H1 (cell line): ENCODE data around the gene KTI12.
"Not testable (repeated sequence)": the region's sequence is repeated elsewhere in the genome, so short reads cannot be mapped to it uniquely, and the experiment has no call there.

Experiments used
- ASH2L ChIP-seq: fragments of 200-600, 300-600 bp; sonication (generic); IDR thresholded peaks from one replicate; pipeline ENCODE4 v1.7.1; 2017; ENCODE audit warnings: low read length
- BACH1 ChIP-seq: IDR thresholded peaks from 2 replicates; pipeline ENCODE4 v1.6.1; 2012; ENCODE audit warnings: low read length, improper control_type of control experiment
- BCL11A ChIP-seq, 2 experiments: IDR thresholded peaks; one replicate each; pipeline ENCODE4 v1.6.1; 2011; ENCODE audit warnings: low read depth in 2 of 2, low read length in 2 of 2, mild to moderate bottlenecking in 2 of 2
- CTCF ChIP-seq, 3 experiments: IDR thresholded peaks; 1 replicate in 2 of 3; 2 replicates in 1 of 3; pipeline versions ENCODE4 v1.5.1 to v1.6.1; 2011; ENCODE audit warnings: low read length in 3 of 3, mild to moderate bottlenecking in 3 of 3, inconsistent platforms in 2 of 3, low read depth in 1 of 3, moderate library complexity in 1 of 3; ENCODE audit not compliant: insufficient read depth in 1 of 3; ENCODE audit errors: control extremely low read depth in 1 of 3
- EZH2 ChIP-seq: fragments of 200-600 bp; sonication (generic); IDR thresholded peaks from 2 replicates; pipeline ENCODE4 v1.7.1; 2012; ENCODE audit warnings: low read depth, mild to moderate bottlenecking, moderate library complexity, low read length, inconsistent platforms; ENCODE audit not compliant: severe bottlenecking
- JUND ChIP-seq: IDR thresholded peaks from 2 replicates; pipeline ENCODE4 v1.6.1; 2011; ENCODE audit warnings: mild to moderate bottlenecking, improper control_type of control experiment, low read length
- POLR2A ChIP-seq, 2 experiments: IDR thresholded peaks; 1 replicate in 1 of 2; 2 replicates in 1 of 2; pipeline ENCODE4 v1.6.1; 2011; ENCODE audit warnings: low read depth in 2 of 2, low read length in 2 of 2, mild to moderate bottlenecking in 2 of 2; ENCODE audit errors: control extremely low read depth in 1 of 2
- POLR2AphosphoS5 ChIP-seq: IDR thresholded peaks from 2 replicates; pipeline ENCODE4 v1.6.1; 2011; ENCODE audit warnings: low read depth, low read length
- RAD21 ChIP-seq, 2 experiments: IDR thresholded peaks in 1 of 2; conservative IDR thresholded peaks in 1 of 2; 2 replicates each; pipeline ENCODE4 v1.6.1; 2011; ENCODE audit warnings: low read depth in 2 of 2, low read length in 2 of 2, improper control_type of control experiment in 1 of 2, inconsistent platforms in 1 of 2, mild to moderate bottlenecking in 1 of 2, moderate library complexity in 1 of 2
- SIN3A ChIP-seq, 2 experiments: IDR thresholded peaks in 1 of 2; conservative IDR thresholded peaks in 1 of 2; 2 replicates each; pipeline ENCODE4 v1.6.1; 2011 to 2012; ENCODE audit warnings: low read length in 2 of 2, improper control_type of control experiment in 1 of 2, low read depth in 1 of 2, mild to moderate bottlenecking in 1 of 2
- SRF ChIP-seq: IDR thresholded peaks from 2 replicates; pipeline ENCODE4 v1.6.1; 2011; ENCODE audit warnings: mild to moderate bottlenecking, low read depth, low read length, moderate library complexity
- USF2 ChIP-seq: IDR thresholded peaks from 2 replicates; pipeline ENCODE4 v1.6.1; 2011; ENCODE audit warnings: low read length, improper control_type of control experiment
- YY1 ChIP-seq: IDR thresholded peaks from 2 replicates; pipeline ENCODE4 v1.6.1; 2011; ENCODE audit warnings: low read depth, mild to moderate bottlenecking, low read length

- not testable (repeated sequence) for TF ChIP-seq JUND; ASH2L; YY1; CTCF (IDR thresholded peaks at IDR 0.05; ENCODE audit: control extremely low read depth in 1 of 3, insufficient read depth in 1 of 3, low read depth in 1 of 3, low read length in 3 of 3); BCL11A (IDR thresholded peaks at IDR 0.05; ENCODE audit: low read depth in 2 of 2, low read length in 2 of 2); EZH2; USF2; BACH1; POLR2AphosphoS5; RAD21 (IDR thresholded peaks at IDR 0.05 in 1 of 2, conservative IDR thresholded peaks at IDR 0.05 in 1 of 2; ENCODE audit: low read depth in 2 of 2, low read length in 2 of 2); SRF; POLR2A (IDR thresholded peaks at IDR 0.05; ENCODE audit: control extremely low read depth in 1 of 2, low read depth in 2 of 2, low read length in 2 of 2); SIN3A (conservative IDR thresholded peaks at IDR 0.05 in 1 of 2, IDR thresholded peaks at IDR 0.05 in 1 of 2; ENCODE audit: low read depth in 1 of 2, low read length in 2 of 2)
Measured at GRCh38 chr1:52045666-52046195, 12.1 kb upstream of the KTI12 start.
